Peyer's patch (tissue), 4 donors: ENCODE results near the gene RASA3. TPM values are rescaled to one million over a fixed set of nuclear protein-coding genes. Genes with fewer than 3 reads are reported as not detected.

Experiments
- DNase-seq, 3 donors: peaks; one replicate each; pipeline ENCODE4 v3.0.0-alpha.2; 2017 to 2019
- H3K27ac ChIP-seq, 4 donors: fragments of 200-600 bp; sonication (generic); one replicate each; pipeline ENCODE4 v1.5.1; 2016 to 2019
- H3K27me3 ChIP-seq, 2 donors: fragments of 200-600 bp; sonication (generic); one replicate each; pipeline ENCODE4 v1.5.1; 2019
- H3K36me3 ChIP-seq, 3 donors: fragments of 200-600 bp; sonication (generic); one replicate each; pipeline ENCODE4 v1.5.1; 2016 to 2019
- H3K4me1 ChIP-seq, 4 donors: fragments of 200-600 bp; sonication (generic); one replicate each; pipeline ENCODE4 v1.5.1; 2016 to 2019
- H3K4me3 ChIP-seq, 4 donors: fragments of 200-600 bp; sonication (generic); 1 replicate in 3 of 4; 2 replicates in 1 of 4; pipeline ENCODE4 v1.5.1; 2016 to 2019; ENCODE audit warnings: mild to moderate bottlenecking in 1 of 4
- H3K9me3 ChIP-seq, 4 donors: fragments of 200-600 bp; sonication (generic); one replicate each; pipeline ENCODE4 v1.5.1; 2016 to 2019; ENCODE audit warnings: mild to moderate bottlenecking in 1 of 4
- CTCF ChIP-seq, 6 experiments: fragments of 450-650 bp in 4 of 6; fragments of 200-600 bp in 2 of 6; sonication (generic) in 1 of 6; IDR thresholded peaks; one replicate each; pipeline ENCODE4 v1.5.1; 2017 to 2019; ENCODE audit warnings: antibody characterized with exemption in 6 of 6, mild to moderate bottlenecking in 3 of 6, moderate library complexity in 1 of 6
- POLR2A ChIP-seq, 2 donors: fragments of 450-650 bp; IDR thresholded peaks; one replicate each; pipeline ENCODE4 v1.5.1; 2017; ENCODE audit warnings: antibody characterized with exemption in 2 of 2, mild to moderate bottlenecking in 2 of 2, moderate library complexity in 2 of 2
- total RNA-seq, 4 donors: library from RNA; depleted of rRNA; stranded (reverse); fragments of >200 nt; gene quantifications; one replicate each; pipeline ENCODE4 v1.1.0, GENCODE V29; 2016

Gene RASA3
- total RNA-seq, 4 donors from 2014 or later, result 3.5 to 41.3 (median 6.9) TPM

GRCh38 chr13:114046431-114046975 is 85.9 kb downstream of the RASA3 start:
- DNase-seq, result no peak
- peaks cover 0 to 24% (median 14%) of the 10 kb centered on the region in 4 donors for H3K4me1 ChIP-seq
- no peaks in the 10 kb centered on the region for H3K27me3 ChIP-seq
- TF ChIP-seq CTCF (IDR thresholded peaks at IDR 0.05) (no peak), POLR2A (IDR thresholded peaks at IDR 0.05) (no peak)
- H3K9me3 ChIP-seq, result no peaks in the 10 kb centered on the region
- peak overlapping the region in 1 of 4 donors; percentile 25 for H3K27ac ChIP-seq
- no peaks in the 10 kb centered on the region for H3K36me3 ChIP-seq
- H3K4me3 ChIP-seq, result no peak overlapping the region

- Histone ChIP-seq H3K4me1 (peaks cover 0 to 24% (median 14%) of the 10 kb centered on the region in 4 donors), H3K36me3 (no peaks in the 10 kb centered on the region), H3K9me3 (no peaks in the 10 kb centered on the region), H3K27me3 (no peaks in the 10 kb centered on the region), H3K27ac (no peak overlapping the region), H3K4me3 (no peak overlapping the region)
- TF ChIP-seq POLR2A (IDR thresholded peaks at IDR 0.05), result no peak
- TF ChIP-seq CTCF (IDR thresholded peaks at IDR 0.05), result no peak
- no peak for DNase-seq
Measured at GRCh38 chr13:114045113-114045735, 87.2 kb downstream of the RASA3 start.

GRCh38 chr13:114044486-114044885 is 87.9 kb downstream of the RASA3 start:
- Histone ChIP-seq H3K4me1 (peaks cover 0 to 23% (median 13%) of the 10 kb centered on the region in 4 donors), H3K27me3 (no peaks in the 10 kb centered on the region), H3K36me3 (no peaks in the 10 kb centered on the region), H3K27ac (no peak overlapping the region), H3K4me3 (no peak overlapping the region), H3K9me3 (no peaks in the 10 kb centered on the region)
- no peak for DNase-seq
- no peak for TF ChIP-seq CTCF (IDR thresholded peaks at IDR 0.05)
- no peak for TF ChIP-seq POLR2A (IDR thresholded peaks at IDR 0.05)

GRCh38 chr13:114043421-114044053 is 88.9 kb downstream of the RASA3 start:
- DNase-seq, result peak in 2 of 3 donors; percentile 68 to 78
- Histone ChIP-seq H3K4me3 (no peak overlapping the region), H3K27ac (peak overlapping the region in 1 of 4 donors; percentile 43), H3K36me3 (no peaks in the 10 kb centered on the region), H3K9me3 (no peaks in the 10 kb centered on the region), H3K4me1 (peaks cover 0 to 17% (median 5%) of the 10 kb centered on the region in 4 donors), H3K27me3 (no peaks in the 10 kb centered on the region)
- TF ChIP-seq CTCF (IDR thresholded peaks at IDR 0.05) (peak in 1 of 6 experiments; percentile 24), POLR2A (IDR thresholded peaks at IDR 0.05) (no peak)

- H3K36me3 ChIP-seq, result no peaks in the 10 kb centered on the region
- TF ChIP-seq CTCF (IDR thresholded peaks at IDR 0.05), result no peak
- TF ChIP-seq POLR2A (IDR thresholded peaks at IDR 0.05), result no peak
- DNase-seq, result no peak
- H3K9me3 ChIP-seq, result no peaks in the 10 kb centered on the region
- no peak overlapping the region for H3K4me3 ChIP-seq
- H3K4me1 ChIP-seq, result peaks cover 0 to 7% (median 0%) of the 10 kb centered on the region in 4 donors
- H3K27ac ChIP-seq, result no peak overlapping the region
- no peaks in the 10 kb centered on the region for H3K27me3 ChIP-seq
Measured at GRCh38 chr13:114042066-114042815, 90.2 kb downstream of the RASA3 start.
